ENCODE measurements around the gene ZNF22. TPM values are rescaled to one million over a fixed set of nuclear protein-coding genes. Genes with fewer than 3 reads are reported as not detected.

Gene ZNF22
- total RNA-seq, 4 donors from 2014 or later = 4.7 to 19.0 (median 8.0) TPM

DNA sequence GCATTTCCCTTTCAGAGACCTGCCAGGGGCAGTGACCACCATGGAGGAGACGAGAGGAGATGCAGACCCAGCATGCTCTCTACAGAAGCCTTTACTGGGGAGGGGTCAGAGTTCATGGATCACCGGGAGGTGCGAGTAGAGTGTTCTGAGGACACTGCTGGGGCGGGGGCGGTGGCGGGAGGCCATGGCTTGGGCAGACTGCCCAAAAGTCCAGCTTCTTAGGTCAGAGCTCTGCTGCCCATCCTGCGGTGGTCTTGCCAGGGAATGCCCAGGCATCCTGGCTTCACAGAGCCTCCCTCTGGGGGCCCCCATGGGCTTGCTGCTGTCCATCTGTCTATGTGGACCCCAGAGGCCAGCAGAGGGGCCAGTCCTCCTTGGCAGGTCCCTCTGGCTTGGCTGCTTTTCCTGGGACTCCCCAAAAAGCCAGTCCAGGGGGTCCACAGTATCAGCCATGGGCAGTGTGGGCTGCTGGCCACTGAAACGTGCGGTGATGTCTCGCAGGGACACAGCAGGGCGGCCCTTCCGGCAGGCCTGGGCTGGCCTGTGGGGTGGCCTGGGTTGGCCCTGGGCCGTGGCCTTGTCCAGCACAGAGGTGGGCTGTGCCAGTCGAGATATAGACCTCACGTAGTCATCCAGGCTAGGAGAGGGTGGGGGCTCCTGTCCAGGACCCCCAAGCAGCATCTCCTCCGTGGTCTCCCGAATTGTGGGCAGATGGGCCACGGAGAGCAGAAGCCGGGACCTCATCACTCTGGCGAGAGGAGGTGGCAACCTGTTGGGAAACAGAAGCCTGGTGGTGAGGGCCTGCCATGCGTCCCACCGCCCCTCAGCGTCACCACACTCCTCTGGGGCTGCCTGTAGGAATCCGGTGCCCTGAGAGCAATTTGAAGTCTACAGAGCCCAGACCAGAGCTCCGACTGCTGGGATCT lies 23.2 kb upstream of the ZNF22 start:
- H3K4me1 ChIP-seq = peaks cover 4 to 65% (median 13%) of the 10 kb centered on the region in 4 donors
- peak in 1 of 3 donors; percentile 49 for DNase-seq
- no peak for TF ChIP-seq POLR2A (IDR thresholded peaks at IDR 0.05)
- TF ChIP-seq, protein P1, sequence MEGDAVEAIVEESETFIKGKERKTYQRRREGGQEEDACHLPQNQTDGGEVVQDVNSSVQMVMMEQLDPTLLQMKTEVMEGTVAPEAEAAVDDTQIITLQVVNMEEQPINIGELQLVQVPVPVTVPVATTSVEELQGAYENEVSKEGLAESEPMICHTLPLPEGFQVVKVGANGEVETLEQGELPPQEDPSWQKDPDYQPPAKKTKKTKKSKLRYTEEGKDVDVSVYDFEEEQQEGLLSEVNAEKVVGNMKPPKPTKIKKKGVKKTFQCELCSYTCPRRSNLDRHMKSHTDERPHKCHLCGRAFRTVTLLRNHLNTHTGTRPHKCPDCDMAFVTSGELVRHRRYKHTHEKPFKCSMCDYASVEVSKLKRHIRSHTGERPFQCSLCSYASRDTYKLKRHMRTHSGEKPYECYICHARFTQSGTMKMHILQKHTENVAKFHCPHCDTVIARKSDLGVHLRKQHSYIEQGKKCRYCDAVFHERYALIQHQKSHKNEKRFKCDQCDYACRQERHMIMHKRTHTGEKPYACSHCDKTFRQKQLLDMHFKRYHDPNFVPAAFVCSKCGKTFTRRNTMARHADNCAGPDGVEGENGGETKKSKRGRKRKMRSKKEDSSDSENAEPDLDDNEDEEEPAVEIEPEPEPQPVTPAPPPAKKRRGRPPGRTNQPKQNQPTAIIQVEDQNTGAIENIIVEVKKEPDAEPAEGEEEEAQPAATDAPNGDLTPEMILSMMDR (IDR thresholded peaks at IDR 0.05) = no peak
- no peaks in the 10 kb centered on the region for H3K9me3 ChIP-seq
- peak overlapping the region; percentile 52 to 84 (median 72) for H3K27ac ChIP-seq
- H3K4me3 ChIP-seq = peak overlapping the region; percentile 24 to 62 (median 42)
- H3K36me3 ChIP-seq = no peaks in the 10 kb centered on the region
- H3K27me3 ChIP-seq = no peaks in the 10 kb centered on the region

DNA sequence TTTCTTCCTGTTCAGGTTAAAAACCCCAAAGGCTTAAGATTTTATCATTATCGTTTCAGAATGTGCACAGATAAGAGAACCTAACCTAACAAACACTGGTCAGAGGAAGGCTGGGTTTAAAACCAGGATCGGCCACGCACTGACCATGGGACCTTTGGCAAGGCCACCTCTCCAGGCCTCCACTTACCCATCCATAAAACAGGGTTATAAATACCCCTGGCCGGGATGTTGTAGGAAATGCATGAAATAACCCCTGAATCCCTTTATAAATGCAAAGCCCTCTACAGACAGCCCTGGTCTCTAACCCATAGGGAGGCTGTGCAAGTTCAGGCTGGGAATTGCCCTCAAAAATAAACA lies 22.5 kb upstream of the ZNF22 start:
- Histone ChIP-seq H3K9me3 (no peaks in the 10 kb centered on the region), H3K27me3 (no peaks in the 10 kb centered on the region), H3K36me3 (no peaks in the 10 kb centered on the region), H3K27ac (peak overlapping the region; percentile 52 to 84 (median 72)), H3K4me3 (peak overlapping the region; percentile 24 to 62 (median 42)), H3K4me1 (peaks cover 4 to 63% (median 12%) of the 10 kb centered on the region in 4 donors)
- no peak for DNase-seq
- TF ChIP-seq, protein P1 (IDR thresholded peaks at IDR 0.05) = no peak
- no peak for TF ChIP-seq POLR2A (IDR thresholded peaks at IDR 0.05)

DNA sequence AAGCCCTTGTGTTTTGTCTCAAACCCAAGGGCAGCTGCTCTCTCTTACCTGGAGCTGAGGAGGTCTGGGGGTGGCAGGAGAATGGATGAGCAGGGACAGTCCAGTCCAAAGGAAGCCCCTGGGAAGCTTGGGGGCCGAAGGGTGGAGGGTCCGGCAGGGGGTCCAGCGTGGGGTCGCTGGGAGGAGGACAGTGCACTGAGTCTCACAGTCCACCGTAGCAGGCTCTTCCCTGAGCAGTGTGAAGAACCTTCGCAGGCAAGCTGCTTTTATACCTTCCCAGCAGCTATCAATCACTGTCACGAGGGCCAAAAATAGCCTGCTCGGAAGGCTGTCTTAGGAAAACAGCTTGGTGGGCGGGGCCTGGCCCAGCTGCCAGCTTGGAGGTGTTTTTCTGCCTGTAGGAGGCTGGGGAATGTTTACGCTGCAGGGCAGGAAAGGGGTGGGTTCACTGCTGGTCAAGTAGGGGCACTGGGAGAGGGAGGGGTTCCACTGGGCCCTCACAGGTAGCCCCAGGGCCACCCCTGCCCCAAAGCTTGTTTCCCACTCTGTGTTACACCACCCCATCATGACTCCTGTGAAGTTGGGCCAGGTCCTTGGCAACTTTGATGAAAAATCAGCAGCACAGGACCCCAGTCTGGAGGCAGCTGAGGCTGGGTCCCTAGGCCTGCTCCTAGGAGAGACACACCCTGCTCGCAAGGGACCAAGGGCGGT lies 22.0 kb upstream of the ZNF22 start, which contains the start of gene DEPP1:
Gene DEPP1 (minus strand): TSS at position 240 of the 711 bp plus-strand sequence. CDS start 779 bp downstream, outside the sequence.
- peak; percentile 90 to 96 for TF ChIP-seq POLR2A (IDR thresholded peaks at IDR 0.05)
- TF ChIP-seq, protein P1 (IDR thresholded peaks at IDR 0.05) = peak in 3 of 6 experiments; percentile 26 to 35 (median 32)
- peak within 1 kb of the TSS; percentile 24 to 62 (median 42) for H3K4me3 ChIP-seq
- peaks cover 4 to 58% (median 10%) of the 10 kb centered on the region in 4 donors for H3K4me1 ChIP-seq

DNA sequence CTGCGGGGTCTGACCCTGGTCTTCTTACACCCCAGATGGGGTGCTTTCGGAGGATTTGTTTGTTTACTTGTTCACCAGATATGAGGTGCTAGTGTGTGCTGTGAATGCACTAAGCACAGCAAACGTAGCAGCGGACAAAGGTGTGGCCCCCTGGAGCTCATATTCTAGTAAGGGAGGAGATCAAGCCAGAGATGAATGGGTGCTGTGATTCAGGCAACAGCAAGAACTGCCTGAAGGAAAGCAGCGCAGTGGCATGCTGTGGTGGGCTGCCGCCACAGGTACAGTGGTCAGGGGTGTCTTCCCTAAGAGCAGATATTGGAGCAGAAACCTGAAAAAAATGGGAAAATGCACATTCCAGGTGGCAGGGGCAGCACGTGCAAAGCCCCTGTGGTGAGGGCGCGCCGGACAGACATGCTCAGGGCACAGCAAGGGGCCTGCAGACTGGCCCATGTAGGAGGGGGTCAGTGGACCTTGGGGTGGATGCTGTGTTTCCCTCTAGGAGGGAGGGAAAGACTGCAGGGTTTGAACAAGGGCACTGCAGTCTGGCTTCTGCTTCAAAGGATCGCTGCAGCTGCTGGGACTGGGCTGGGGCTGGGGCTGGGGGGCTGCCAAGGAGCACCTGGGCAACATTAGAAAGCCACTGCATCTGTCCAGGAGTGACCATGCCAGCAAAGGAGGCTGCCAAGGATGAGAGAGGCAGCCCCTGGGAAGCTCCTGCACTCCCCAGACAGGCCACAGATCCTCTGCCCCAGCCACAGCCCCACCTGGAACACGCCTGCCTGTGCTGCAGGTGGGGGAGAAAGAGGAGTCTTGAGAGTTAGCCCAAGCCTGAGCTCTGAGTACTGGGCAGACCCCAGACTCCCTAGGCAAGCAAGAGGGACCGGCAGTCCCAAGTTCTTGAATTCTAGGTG lies 21.2 kb upstream of the ZNF22 start:
- DNase-seq = peak in 2 of 3 donors; percentile 42
- Histone ChIP-seq H3K9me3 (no peaks in the 10 kb centered on the region), H3K27ac (peak overlapping the region; percentile 52 to 84 (median 72)), H3K27me3 (no peaks in the 10 kb centered on the region), H3K36me3 (peaks cover 0 to 12% (median 0%) of the 10 kb centered on the region in 3 donors), H3K4me3 (no peak overlapping the region), H3K4me1 (peaks cover 2 to 49% (median 7%) of the 10 kb centered on the region in 4 donors)
- TF ChIP-seq POLR2A (IDR thresholded peaks at IDR 0.05) = no peak
- TF ChIP-seq, protein P1 (IDR thresholded peaks at IDR 0.05) = no peak

More for the DNA sequence above, 22.0 kb upstream of the ZNF22 start, which contains the start of gene DEPP1:
- peak; percentile 45 to 93 (median 91) for DNase-seq
- H3K36me3 ChIP-seq = peaks cover 0 to 4% (median 0%) of the 10 kb centered on the region in 3 donors
- peak within 1 kb of the TSS; percentile 52 to 84 (median 72) for H3K27ac ChIP-seq
- H3K9me3 ChIP-seq = no peaks in the 10 kb centered on the region
- no peaks in the 10 kb centered on the region for H3K27me3 ChIP-seq
